ENCODE measurements around the gene C11orf97.

The C11orf97 gene

GRCh38 chr11:94519478-94520084, 7.3 kb downstream of the C11orf97 start:
- Histone ChIP-seq H3K27ac (ENCODE audit: low read length) (no peak overlapping the region), H3K9me3 (replicated peaks; ENCODE audit: insufficient read depth, low read length) (no peaks in the 10 kb centered on the region), H3K9ac (ENCODE audit: low read length) (no peak overlapping the region), H3K27me3 (replicated peaks; ENCODE audit: insufficient read depth, low read length) (no peaks in the 10 kb centered on the region), H3K36me3 (replicated peaks; ENCODE audit: insufficient read depth, low read length) (no peaks in the 10 kb centered on the region), H2AFZ (ENCODE audit: low read length) (no peak overlapping the region), H3K4me1 (ENCODE audit: low read length) (peaks cover 10% of the 10 kb centered on the region), H3K4me2 (ENCODE audit: low read depth, low read length) (no peak overlapping the region), H4K20me1 (ENCODE audit: insufficient read depth, low read length) (no peaks in the 10 kb centered on the region), H3F3A (ENCODE audit: insufficient read depth, low read length) (peaks cover 6% of the 10 kb centered on the region; the same call in 1 of the 2 replicates), H3K79me2 (ENCODE audit: low read length) (no peaks in the 10 kb centered on the region), H3K9me2 (replicated peaks; ENCODE audit: insufficient read depth, low read length) (no peaks in the 10 kb centered on the region), H3K4me3 (ENCODE audit: low read length) (no peak overlapping the region)
- TF ChIP-seq EZH2 (optimal IDR thresholded peaks at IDR 0.05; ENCODE audit: low read depth, low read length), result no peak
- TF ChIP-seq, protein P1, sequence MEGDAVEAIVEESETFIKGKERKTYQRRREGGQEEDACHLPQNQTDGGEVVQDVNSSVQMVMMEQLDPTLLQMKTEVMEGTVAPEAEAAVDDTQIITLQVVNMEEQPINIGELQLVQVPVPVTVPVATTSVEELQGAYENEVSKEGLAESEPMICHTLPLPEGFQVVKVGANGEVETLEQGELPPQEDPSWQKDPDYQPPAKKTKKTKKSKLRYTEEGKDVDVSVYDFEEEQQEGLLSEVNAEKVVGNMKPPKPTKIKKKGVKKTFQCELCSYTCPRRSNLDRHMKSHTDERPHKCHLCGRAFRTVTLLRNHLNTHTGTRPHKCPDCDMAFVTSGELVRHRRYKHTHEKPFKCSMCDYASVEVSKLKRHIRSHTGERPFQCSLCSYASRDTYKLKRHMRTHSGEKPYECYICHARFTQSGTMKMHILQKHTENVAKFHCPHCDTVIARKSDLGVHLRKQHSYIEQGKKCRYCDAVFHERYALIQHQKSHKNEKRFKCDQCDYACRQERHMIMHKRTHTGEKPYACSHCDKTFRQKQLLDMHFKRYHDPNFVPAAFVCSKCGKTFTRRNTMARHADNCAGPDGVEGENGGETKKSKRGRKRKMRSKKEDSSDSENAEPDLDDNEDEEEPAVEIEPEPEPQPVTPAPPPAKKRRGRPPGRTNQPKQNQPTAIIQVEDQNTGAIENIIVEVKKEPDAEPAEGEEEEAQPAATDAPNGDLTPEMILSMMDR (IDR thresholded peaks at IDR 0.05; ENCODE audit: low read length), result peak; percentile 61
- TF ChIP-seq EZH2phosphoT487 (IDR thresholded peaks at IDR 0.05; ENCODE audit: low read length), result no peak
- DNase-seq, result peak; percentile 54

- no peaks in the 10 kb centered on the region for H3K36me3 ChIP-seq (replicated peaks; ENCODE audit: insufficient read depth, low read length)
- H3K27ac ChIP-seq (ENCODE audit: low read length), result no peak overlapping the region
- no peak overlapping the region for H2AFZ ChIP-seq (ENCODE audit: low read length)
- no peaks in the 10 kb centered on the region for H3K79me2 ChIP-seq (ENCODE audit: low read length)
- H3K9ac ChIP-seq (ENCODE audit: low read length), result no peak overlapping the region
- H3F3A ChIP-seq (ENCODE audit: insufficient read depth, low read length), result peaks cover 7% of the 10 kb centered on the region; the same call in 1 of the 2 replicates
- no peaks in the 10 kb centered on the region for H3K27me3 ChIP-seq (replicated peaks; ENCODE audit: insufficient read depth, low read length)
- no peaks in the 10 kb centered on the region for H3K9me2 ChIP-seq (replicated peaks; ENCODE audit: insufficient read depth, low read length)
- no peaks in the 10 kb centered on the region for H4K20me1 ChIP-seq (ENCODE audit: insufficient read depth, low read length)
- no peak for DNase-seq
- TF ChIP-seq, protein P1 (IDR thresholded peaks at IDR 0.05; ENCODE audit: low read length), result peak; percentile 29; the same call in 1 of the 2 replicates
- no peak for TF ChIP-seq EZH2 (optimal IDR thresholded peaks at IDR 0.05; ENCODE audit: low read depth, low read length)
- H3K4me1 ChIP-seq (ENCODE audit: low read length), result peaks cover 13% of the 10 kb centered on the region
- H3K4me3 ChIP-seq (ENCODE audit: low read length), result no peak overlapping the region
- no peaks in the 10 kb centered on the region for H3K9me3 ChIP-seq (replicated peaks; ENCODE audit: insufficient read depth, low read length)
- H3K4me2 ChIP-seq (ENCODE audit: low read depth, low read length), result no peak overlapping the region
These were observed 9.4 kb downstream of the C11orf97 start for GRCh38 chr11:94521684-94522083.

DNA sequence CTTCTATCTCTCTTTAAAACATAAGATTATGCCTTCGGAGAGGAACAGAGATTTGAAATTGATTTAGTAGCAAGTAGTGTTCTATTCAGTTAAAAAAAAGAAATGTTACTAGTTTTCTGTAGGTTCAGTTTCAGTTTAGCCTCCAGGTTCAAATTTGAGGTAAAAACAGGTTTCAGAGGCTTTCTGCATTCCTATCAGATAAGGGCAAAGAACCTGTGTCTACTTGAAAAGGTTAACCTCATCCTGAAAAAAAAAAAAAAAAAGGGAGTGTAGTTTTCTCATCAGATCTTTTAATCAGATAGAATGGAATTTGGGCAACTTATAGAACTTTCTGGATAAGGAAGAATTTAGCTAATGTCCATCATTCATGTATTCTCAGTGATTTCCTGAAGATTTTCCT, 12.1 kb downstream of the C11orf97 start:
- no peaks in the 10 kb centered on the region for H3K27me3 ChIP-seq (replicated peaks; ENCODE audit: insufficient read depth, low read length)
- no peaks in the 10 kb centered on the region for H3K9me2 ChIP-seq (replicated peaks; ENCODE audit: insufficient read depth, low read length)
- no peaks in the 10 kb centered on the region for H3K9me3 ChIP-seq (replicated peaks; ENCODE audit: insufficient read depth, low read length)
- H3K36me3 ChIP-seq (replicated peaks; ENCODE audit: insufficient read depth, low read length), result no peaks in the 10 kb centered on the region
- H4K20me1 ChIP-seq (ENCODE audit: insufficient read depth, low read length), result no peaks in the 10 kb centered on the region
- peak overlapping the region; percentile 40; the same call in 1 of the 2 replicates for H3K4me2 ChIP-seq (ENCODE audit: low read depth, low read length)
- H3K4me1 ChIP-seq (ENCODE audit: low read length), result peaks cover 13% of the 10 kb centered on the region
- TF ChIP-seq, protein P1 (IDR thresholded peaks at IDR 0.05; ENCODE audit: low read length), result no peak
- TF ChIP-seq EZH2phosphoT487 (IDR thresholded peaks at IDR 0.05; ENCODE audit: low read length), result no peak
- DNase-seq, result peak; percentile 71
- H2AFZ ChIP-seq (ENCODE audit: low read length), result no peak overlapping the region
- H3F3A ChIP-seq (ENCODE audit: insufficient read depth, low read length), result peaks cover 7% of the 10 kb centered on the region; the same call in 1 of the 2 replicates
- no peak overlapping the region for H3K4me3 ChIP-seq (ENCODE audit: low read length)
- H3K9ac ChIP-seq (ENCODE audit: low read length), result no peak overlapping the region
- no peaks in the 10 kb centered on the region for H3K79me2 ChIP-seq (ENCODE audit: low read length)
- H3K27ac ChIP-seq (ENCODE audit: low read length), result no peak overlapping the region

All from MM.1S (cell line).